Lung (tissue), 12 donors: ENCODE measurements around the gene ATG4D. TPM values are rescaled to one million over a fixed set of nuclear protein-coding genes. Genes with fewer than 3 reads are reported as not detected.
A peak's percentile ranks its signal among the peaks of the same experiment; 100 is the strongest.

Experiments used
- ATAC-seq: fragments of 200-7000 bp; cut with Tn5 transposase; one replicate; pipeline ENCODE4 v1.9.1; 2020; ENCODE audit warnings: moderate number of reproducible peaks; ENCODE audit not compliant: insufficient read depth, low FRiP score
- DNase-seq, 3 donors: peaks; one replicate each; pipeline ENCODE4 v3.0.0-alpha.2; 2013 to 2017
- H3K27ac ChIP-seq, 2 donors: one replicate each; pipeline ENCODE4 v1.5.1; 2013; ENCODE audit warnings: mild to moderate bottlenecking in 2 of 2, moderate library complexity in 2 of 2, control low read depth in 1 of 2, inconsistent platforms in 1 of 2, low read depth in 1 of 2, low read length in 1 of 2
- H3K27me3 ChIP-seq, 3 donors: one replicate each; pipeline ENCODE4 v1.5.1; 2013; ENCODE audit warnings: low read length in 2 of 3; ENCODE audit not compliant: control insufficient read depth in 3 of 3, insufficient read depth in 3 of 3
- H3K36me3 ChIP-seq, 4 donors: one replicate each; pipeline ENCODE4 v1.5.1; 2013; ENCODE audit warnings: low read length in 4 of 4, mild to moderate bottlenecking in 1 of 4, moderate library complexity in 1 of 4; ENCODE audit not compliant: control insufficient read depth in 4 of 4, insufficient read depth in 4 of 4
- H3K4me1 ChIP-seq, 5 donors: one replicate each; pipeline ENCODE4 v1.5.1; 2013; ENCODE audit warnings: low read length in 5 of 5, mild to moderate bottlenecking in 2 of 5, moderate library complexity in 1 of 5; ENCODE audit not compliant: control insufficient read depth in 5 of 5, insufficient read depth in 5 of 5
- H3K4me3 ChIP-seq: one replicate; pipeline ENCODE4 v1.5.1; 2013; ENCODE audit warnings: mild to moderate bottlenecking, control low read depth, moderate library complexity
- H3K9ac ChIP-seq, 2 donors: one replicate each; pipeline ENCODE4 v1.5.1; 2013; ENCODE audit warnings: low read length in 2 of 2, control low read depth in 1 of 2; ENCODE audit not compliant: insufficient read depth in 1 of 2
- H3K9me3 ChIP-seq, 4 donors: one replicate each; pipeline ENCODE4 v1.5.1; 2013; ENCODE audit warnings: low read length in 3 of 4, mild to moderate bottlenecking in 1 of 4, moderate library complexity in 1 of 4; ENCODE audit not compliant: control insufficient read depth in 4 of 4, insufficient read depth in 3 of 4
- CTCF ChIP-seq: IDR thresholded peaks from 2 replicates; pipeline ENCODE4 v1.5.1; 2012; ENCODE audit warnings: mild to moderate bottlenecking; ENCODE audit errors: control extremely low read depth, extremely low read depth
- WGBS, 2 donors: extraction: QIAGEN DNeasy Blood & Tissue Kit; methylation state at CpG; one replicate each; pipeline ENCODE4 v1.1.7; 2013; 5-methylcytosine and 5-hydroxymethylcytosine counted together
- polyA plus RNA-seq, 2 donors: library from polyadenylated mRNA; stranded (reverse); fragments of 200-250 nt; gene quantifications; one replicate each; pipeline ENCODE4 v1.2.1, GENCODE V29; 2013
- total RNA-seq, 2 donors: library from RNA; depleted of rRNA in 1 of 2; stranded (reverse); fragments of >200 nt in 1 of 2; gene quantifications; one replicate each; pipeline ENCODE4 v1.2.1, GENCODE V29; 2014 to 2021
- donor health status: control.
- donor health status: control.
- donor health status: Bipolar disorder and iron deficiency.
- donor health status: healthy.
- donor health status: DM: yes; HTN: yes; CAD: no.

Gene ATG4D
- total and polyA plus RNA-seq, 4 donors: 13.4 to 34.0 (median 27.4) TPM

- DNase-seq (no peak), ATAC-seq (no peak)
- Histone ChIP-seq H3K9me3 (no peaks in the 10 kb centered on the region), H3K27ac (no peak overlapping the region), H3K9ac (no peak overlapping the region), H3K27me3 (peaks cover 0 to 15% (median 10%) of the 10 kb centered on the region in 3 donors), H3K36me3 (no peaks in the 10 kb centered on the region), H3K4me1 (peaks cover 0 to 2% (median 0%) of the 10 kb centered on the region in 5 donors), H3K4me3 (no peak overlapping the region)
- TF ChIP-seq CTCF: no peak
- WGBS, 2 donors: 63 to 85% methylated on average over 6 of the region's 6 CpGs
These were observed 42.7 kb downstream of the ATG4D start for GRCh38 chr19:10586396-10586795.

DNA sequence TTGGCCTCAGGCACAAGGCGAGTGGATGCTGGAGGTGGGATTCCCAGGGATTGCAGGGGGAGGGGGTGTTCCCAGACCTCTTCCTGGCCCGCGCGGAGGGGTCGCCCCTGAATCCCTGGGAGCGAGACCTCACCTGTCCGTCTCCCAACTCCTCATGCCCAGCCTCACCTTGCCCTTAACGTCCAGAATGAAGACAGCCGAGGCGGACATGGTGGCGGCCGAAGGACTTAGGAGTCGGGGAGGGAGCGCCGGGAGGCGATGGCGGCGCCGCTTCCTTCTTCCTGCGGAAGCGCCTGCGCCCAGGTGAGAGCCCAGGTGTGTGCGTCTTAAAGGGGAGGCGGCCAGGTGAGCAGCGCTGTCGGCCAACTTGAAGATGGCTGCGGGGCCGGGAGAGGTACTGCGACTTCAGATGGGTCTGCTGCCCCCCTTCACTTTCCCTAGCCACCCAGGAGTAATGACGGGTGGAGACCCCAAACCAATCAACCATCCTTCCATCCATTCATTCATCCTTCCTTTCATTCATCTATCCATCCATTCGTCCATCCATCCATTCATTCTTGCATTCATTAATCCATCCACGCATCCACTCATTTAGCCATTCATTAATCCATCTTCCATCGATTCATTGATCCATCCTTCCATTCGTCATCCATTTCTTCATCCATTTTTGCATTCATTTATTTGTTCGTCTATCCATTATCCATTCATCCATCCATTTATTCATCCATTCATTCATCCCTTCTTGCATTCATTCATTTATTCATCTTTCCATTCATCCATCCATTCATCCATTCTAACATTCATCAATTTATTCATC, 43.5 kb downstream of the ATG4D start, which contains the start of gene AP1M2:
TSS of gene AP1M2 (minus strand) at position 291 of the 817 bp plus-strand sequence. CDS start at position 210, 81 bp downstream.
- H3K4me3 ChIP-seq: peak within 1 kb of the TSS; percentile 44
- no peaks in the 10 kb centered on the region for H3K36me3 ChIP-seq
- ATAC-seq (peak; percentile 78), DNase-seq (peak in 1 of 3 donors; percentile 21)
- peak within 1 kb of the TSS in 1 of 2 donors; percentile 58 for H3K27ac ChIP-seq
- peaks cover 0 to 2% (median 0%) of the 10 kb centered on the region in 5 donors for H3K4me1 ChIP-seq
- TF ChIP-seq CTCF: no peak
- no peak within 1 kb of the TSS for H3K9ac ChIP-seq
- WGBS, 2 donors: 32 to 33% methylated on average over 33 to 35 of the region's 35 CpGs
- H3K9me3 ChIP-seq: no peaks in the 10 kb centered on the region
- peaks cover 0 to 15% (median 10%) of the 10 kb centered on the region in 3 donors for H3K27me3 ChIP-seq

DNA sequence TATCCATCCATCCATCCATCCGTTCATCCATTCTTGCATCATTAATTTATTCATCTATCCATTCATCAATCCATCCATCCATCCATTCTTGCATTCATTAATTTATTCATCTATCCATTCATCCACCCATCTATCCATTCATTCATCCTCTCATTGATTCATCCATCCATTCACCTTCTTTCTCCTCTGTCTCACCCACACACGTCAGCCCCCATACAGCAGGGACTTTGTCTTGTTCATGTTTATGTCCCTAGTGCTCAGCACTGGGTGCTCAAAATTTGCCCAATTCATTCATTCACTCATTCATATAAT, 44.1 kb downstream of the ATG4D start:
- Histone ChIP-seq H3K27me3 (peaks cover 0 to 15% (median 10%) of the 10 kb centered on the region in 3 donors), H3K4me1 (peaks cover 0 to 2% (median 0%) of the 10 kb centered on the region in 5 donors), H3K27ac (no peak overlapping the region), H3K4me3 (no peak overlapping the region), H3K9ac (no peak overlapping the region), H3K36me3 (no peaks in the 10 kb centered on the region), H3K9me3 (no peaks in the 10 kb centered on the region)
- ATAC-seq (no peak), DNase-seq (no peak)
- TF ChIP-seq CTCF: no peak
- WGBS, 2 donors: 95 to 96% methylated on average over 2 of the region's 2 CpGs
